Activated effector memory CD4-positive, alpha-beta T cell treated with Interleukin-2 at 50 U/mL for 16 hours (primary cell): ENCODE data around the gene ANAPC4.

Experiments used
- DNase-seq: peaks from one replicate; pipeline ENCODE4 v3.0.0-alpha.2; 2020

Gene ANAPC4

GRCh38 chr4:25379591-25379990 lies 2.5 kb downstream of the ANAPC4 start:
- DNase-seq, result no peak

GRCh38 chr4:25383647-25384046 lies 6.6 kb downstream of the ANAPC4 start:
- DNase-seq, result no peak

GRCh38 chr4:25386926-25387325 lies 9.9 kb downstream of the ANAPC4 start:
- no peak for DNase-seq

GRCh38 chr4:25397305-25397704 lies 20.2 kb downstream of the ANAPC4 start:
- DNase-seq, result no peak

DNA sequence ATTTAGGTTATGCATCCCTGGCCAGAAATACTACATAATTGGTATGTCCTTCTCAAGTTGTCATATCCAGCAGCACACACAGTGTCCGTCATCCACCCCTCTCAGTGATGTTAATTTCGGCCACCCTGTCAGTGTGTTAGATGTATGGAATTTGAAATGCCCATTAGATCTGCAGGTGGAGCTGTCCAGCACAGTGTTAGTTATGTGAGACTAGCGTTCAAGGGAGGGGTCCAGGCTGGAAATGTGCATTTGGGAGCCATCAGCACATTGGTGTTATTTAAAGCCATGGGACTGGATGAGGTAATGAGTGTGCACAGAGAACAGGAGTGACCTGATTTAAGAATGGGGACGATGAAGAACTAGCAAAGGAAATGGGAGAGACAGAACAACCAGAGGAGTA lies 22.4 kb downstream of the ANAPC4 start:
- DNase-seq, result no peak

DNA sequence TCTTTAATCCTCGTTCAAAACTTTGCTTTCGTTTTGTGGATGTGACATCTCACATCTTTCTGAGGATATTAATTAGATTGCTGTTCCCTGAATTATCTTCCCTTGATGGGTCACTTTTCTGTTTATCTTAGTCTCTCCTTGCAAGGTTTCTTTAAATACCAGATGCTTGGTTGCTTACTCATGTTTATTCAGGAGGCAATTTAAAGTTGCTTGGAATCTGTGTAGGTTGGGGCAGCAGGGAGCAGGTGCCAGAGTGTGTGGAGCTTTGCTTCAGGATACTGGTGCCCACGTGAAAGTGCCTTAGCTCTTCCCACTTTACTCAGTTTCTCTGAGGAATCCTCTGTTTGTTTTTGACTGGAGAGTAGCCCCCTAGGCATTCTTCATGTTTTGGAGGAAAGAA lies 24.0 kb downstream of the ANAPC4 start:
- no peak for DNase-seq

DNA sequence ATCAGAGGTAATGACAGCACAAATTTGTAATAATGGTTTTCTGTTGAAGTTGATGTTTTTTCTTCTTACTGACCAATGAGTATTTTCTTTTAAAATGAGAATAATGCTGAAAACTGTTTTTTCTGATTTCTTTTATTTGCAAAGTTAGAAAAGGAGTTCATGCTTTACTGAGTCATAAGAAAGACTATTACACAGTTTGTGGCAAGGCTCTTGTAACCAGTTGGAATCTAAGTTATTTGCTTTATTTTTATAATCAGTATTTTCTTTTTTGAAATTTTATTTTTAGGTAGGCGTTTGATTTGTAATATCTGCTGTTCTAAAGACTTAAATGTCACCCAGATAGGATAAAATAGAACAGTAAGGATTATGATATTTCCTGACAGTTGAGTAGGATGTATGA lies 25.5 kb downstream of the ANAPC4 start:
- no peak for DNase-seq

DNA sequence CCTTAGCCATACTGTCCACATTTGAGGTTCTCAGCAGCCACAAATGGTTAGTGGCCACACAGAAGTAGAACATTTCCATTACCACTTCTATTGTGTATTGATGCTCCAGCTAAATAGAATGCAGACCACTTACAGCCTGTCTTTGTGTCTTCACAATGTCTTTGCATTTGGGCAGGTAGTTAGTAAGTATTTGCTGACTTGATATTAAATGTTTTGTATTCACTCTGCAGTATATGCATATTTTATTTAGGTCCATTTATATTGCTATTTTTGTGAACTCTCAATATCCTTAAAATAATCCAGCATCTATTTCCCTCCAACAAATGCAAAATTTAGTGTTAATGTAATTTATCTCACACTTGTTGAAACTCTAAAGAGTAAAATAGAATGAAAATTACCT lies 26.6 kb downstream of the ANAPC4 start:
- DNase-seq, result no peak

DNA sequence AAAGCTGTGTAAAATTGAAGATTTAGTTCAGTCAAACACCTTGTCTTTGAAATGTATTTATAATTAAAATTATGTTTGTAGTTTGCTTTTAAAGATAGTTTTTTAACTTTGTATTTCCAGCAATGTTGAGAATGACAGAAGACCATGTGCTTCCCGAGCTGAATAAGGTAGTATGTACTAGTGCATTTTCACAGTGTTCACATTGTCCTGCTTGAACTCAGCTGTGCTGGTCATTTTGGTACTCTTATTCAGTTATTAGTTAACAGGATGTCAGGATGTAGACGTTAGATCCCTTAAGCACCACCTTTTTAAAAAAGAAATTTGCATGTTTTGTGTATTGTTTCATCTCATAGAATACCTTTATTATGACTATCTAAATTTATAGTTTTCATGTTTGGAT lies 28.4 kb downstream of the ANAPC4 start:
- no peak for DNase-seq

GRCh38 chr4:25406081-25406692 lies 29.1 kb downstream of the ANAPC4 start:
- DNase-seq, result no peak

- no peak for DNase-seq
Measured at GRCh38 chr4:25410820-25411529, 33.9 kb downstream of the ANAPC4 start.

DNA sequence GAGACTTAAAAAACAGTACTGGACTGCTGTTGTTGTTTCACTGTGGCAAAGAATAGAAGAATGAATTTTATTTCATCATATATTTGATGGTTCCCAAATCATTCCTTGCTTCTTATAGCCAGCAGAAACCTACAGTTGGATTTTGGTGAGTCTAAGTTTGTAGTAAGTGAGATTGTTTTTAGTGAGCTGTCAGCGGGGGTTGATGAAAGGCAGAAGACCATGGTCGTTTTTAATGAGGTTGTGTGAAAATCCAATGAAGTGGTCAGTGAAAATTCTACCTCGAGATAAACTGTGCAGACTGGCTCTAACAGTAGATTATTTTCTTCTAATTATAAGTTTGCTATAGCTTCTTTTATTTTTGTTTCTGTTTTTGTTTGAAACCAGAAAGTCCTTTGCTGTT lies 36.2 kb downstream of the ANAPC4 start:
- DNase-seq, result no peak

GRCh38 chr4:25417014-25417413 lies 40.0 kb downstream of the ANAPC4 start:
- no peak for DNase-seq

GRCh38 chr4:25420931-25421330 lies 43.9 kb downstream of the ANAPC4 start:
- DNase-seq, result no peak

DNA sequence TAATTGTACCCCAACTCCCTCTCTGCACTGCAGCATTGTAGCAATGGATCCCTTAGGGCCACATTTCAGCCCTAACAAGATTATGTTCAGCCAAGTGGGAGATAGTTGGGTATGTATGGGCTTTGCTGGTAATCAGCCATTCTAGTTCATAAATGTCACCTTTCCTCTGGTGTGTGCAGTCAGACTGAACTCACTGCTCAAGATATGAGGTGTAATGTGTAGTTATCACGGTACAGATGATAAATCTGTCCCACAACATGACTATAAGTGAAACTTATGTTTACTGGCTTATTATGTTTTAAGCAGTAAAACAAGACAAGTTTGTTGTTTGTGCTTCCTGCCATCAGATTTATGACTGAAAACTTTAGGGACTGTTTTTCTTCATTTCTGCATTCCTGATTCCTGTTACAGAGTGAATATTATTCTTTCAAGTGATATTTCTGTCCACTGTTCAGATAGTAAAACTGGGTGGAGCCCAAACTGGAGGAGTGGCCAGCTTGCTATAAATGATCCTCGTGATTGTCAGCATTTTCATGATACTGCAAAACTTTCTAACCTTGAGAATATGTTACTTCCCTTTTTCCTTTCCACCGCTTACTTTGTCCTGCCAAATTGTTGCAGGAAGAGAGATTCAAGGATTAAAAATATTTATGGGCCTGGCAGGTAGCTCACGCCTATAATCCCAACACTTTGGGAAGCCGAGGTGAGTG lies 44.9 kb downstream of the ANAPC4 start:
- DNase-seq, result no peak

DNA sequence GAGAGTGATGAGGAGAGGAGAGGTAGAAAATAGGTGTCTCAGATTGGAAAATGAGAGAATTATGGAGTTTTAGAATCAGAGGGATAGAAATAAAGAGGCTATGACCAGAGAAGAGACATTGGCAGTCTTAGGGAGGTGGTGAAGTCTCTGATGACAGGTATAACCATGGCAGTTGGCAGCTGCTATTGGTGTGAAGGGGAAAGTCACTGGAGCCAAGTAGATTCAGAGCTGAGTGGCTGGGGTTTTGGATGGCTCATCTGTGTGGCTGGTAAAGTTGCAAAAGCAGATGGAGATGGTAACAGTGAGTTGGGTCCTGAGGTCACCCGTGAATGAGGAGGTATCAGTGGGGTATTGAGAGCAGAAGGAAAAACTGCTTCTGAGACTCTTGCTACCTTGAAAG lies 46.5 kb downstream of the ANAPC4 start:
- no peak for DNase-seq

DNA sequence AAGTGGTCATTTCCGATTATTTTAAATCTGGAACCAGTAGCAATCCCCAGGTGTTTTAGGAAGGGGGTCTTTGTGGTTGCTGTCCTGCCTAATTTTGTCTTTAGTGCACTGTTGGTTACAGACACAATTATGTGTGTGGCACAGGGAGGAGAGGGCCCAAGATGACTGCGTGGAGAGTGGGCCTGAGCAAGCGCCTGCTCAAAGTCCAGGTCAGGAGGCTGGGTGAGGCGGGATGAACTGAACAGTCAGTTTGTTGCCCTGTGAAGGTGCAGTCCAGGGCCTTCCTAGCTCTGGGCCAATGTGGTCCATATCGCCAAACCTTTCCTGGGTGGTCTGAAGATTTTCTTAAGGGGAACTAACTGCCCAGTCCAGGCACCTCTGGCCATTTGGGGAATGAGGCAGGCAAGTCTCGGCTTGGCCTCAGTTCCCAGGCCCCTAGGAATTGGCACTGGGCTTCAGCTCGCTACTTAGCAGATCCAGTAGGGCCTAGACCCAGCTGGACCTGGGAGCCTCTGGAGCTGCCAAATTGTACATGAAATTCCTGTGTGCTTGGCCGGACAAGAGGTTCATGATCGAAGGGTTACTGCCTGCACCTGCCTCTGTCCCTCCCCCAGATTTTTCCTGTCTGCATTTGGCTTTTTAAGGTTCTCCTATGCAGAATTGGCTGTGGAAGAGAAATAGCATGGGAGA lies 47.6 kb downstream of the ANAPC4 start:
- no peak for DNase-seq

DNA sequence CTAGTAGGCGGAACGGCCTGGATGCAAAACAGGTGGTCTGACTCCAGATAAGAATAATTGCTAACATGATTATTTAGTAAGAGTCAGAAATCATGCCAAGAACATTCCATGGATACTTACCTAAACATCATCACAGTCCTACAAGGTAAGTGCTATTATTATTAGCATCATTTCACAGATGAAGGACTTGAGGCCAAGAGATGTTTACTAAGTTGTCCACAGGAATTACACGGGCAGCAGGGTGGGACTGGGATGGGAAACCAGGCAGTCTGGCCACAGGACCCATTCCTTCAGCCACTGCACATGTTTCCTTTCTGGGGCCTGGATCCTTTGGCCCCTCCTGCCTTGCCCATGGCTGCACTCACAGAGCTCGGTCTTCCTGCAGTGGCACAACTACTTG lies 48.3 kb downstream of the ANAPC4 start:
- DNase-seq, result no peak

DNA sequence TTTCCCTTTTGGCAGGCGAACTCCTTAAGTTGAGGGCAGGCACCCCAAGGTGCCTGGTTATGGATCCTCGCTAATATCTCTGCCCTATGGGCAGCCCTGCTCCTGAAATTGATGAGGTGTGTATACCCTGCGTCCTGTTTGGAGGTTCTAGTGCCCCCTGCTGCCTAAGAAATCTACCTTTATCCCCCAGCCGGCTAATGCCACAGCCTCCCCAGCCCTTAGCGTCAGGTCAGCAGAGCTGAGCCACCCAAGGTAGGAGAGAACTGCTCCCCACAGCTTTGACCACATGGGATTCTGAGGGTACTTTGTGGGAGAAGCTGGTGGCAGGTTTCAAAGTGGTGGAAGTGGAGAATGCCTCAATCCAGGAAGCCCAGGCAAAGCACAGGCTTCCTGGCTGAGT lies 50.8 kb downstream of the ANAPC4 start:
- no peak for DNase-seq

DNA sequence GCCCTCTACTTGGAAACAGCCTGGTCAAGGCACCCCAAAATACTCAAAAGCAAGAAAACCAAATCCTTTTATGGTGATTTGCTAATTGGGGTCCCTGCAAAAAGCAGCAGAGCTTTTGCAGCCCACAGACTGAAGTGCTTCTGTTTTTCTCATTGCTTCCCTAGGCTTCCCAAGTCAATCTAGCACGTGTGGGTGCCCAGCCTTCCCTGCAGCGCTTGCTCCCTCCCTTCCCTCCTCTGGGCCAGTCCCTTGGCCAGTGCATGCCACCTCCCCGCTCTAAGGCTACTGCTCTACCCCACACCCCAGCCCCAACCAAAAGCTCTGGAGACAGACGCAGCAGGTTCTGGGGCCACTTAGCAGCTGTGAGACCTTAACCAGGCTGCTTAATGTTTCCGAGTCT lies 53.6 kb downstream of the ANAPC4 start:
- no peak for DNase-seq

- no peak for DNase-seq
Measured at GRCh38 chr4:25433966-25434827, 57.1 kb downstream of the ANAPC4 start.

DNA sequence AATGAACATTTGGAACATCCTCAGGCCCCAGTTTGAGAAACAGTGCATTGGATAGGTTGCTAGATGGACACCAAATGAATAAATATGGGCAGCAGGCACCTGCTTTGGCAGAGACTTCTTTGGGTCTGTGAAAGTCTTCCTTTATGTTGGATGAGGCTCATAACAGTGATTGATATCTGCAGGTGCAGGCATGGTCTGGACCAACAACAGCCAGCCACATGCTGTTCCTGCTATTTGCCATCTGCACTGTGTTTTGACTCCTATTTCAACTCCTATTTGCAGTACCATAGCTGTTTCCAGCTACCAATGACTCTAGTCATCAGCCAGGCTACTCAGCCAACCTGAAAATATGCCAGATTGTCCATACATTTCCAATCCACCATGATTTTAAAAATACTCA lies 60.9 kb downstream of the ANAPC4 start:
- DNase-seq, result no peak
